WTC11 (cell line): Measurements from ENCODE around the gene MPV17L2. TPM values are rescaled to one million over a fixed set of nuclear protein-coding genes. Genes with fewer than 3 reads are reported as not detected.
A peak's percentile ranks its signal among the peaks of the same experiment; 100 is the strongest.

Experiments used
- ATAC-seq: fragments of 200-7000 bp; cut with Tn5 transposase; 2 replicates; pipeline ENCODE4 v1.10.0; 2021; ENCODE audit warnings: mild to moderate bottlenecking, moderate library complexity
- CTCF ChIA-PET: fragments of 300-600 bp; sonication (Branson Sonifier 250); formaldehyde crosslinking; loops from one replicate; lab custom pipeline; 2021; ENCODE audit warnings: antibody characterized with exemption; lab: Charles Lee
- POLR2A ChIA-PET: fragments of 350-600 bp; sonication (Branson Sonifier 250); formaldehyde crosslinking; loops from one replicate; lab custom pipeline; 2021; ENCODE audit warnings: antibody characterized with exemption; lab: Charles Lee
- DNase-seq: peaks from one replicate; pipeline ENCODE4 v3.0.0; 2021; ENCODE audit warnings: low spot score
- H3K27ac Mint-ChIP-seq: 2 replicates; pipeline ENCODE4 v1.8.0; 2021; ENCODE audit warnings: mixed read lengths
- H3K27me3 Mint-ChIP-seq: 2 replicates; pipeline ENCODE4 v1.8.0; 2021; ENCODE audit warnings: low read depth, mild to moderate bottlenecking, moderate library complexity, mixed read lengths
- H3K36me3 Mint-ChIP-seq: 2 replicates; pipeline ENCODE4 v1.8.0; 2021; ENCODE audit warnings: mixed read lengths
- H3K4me1 Mint-ChIP-seq: 2 replicates; pipeline ENCODE4 v1.8.0; 2022; ENCODE audit warnings: mixed read lengths
- H3K4me3 Mint-ChIP-seq: 2 replicates; pipeline ENCODE4 v1.8.0; 2021; ENCODE audit warnings: mild to moderate bottlenecking, moderate library complexity, mixed read lengths
- H3K9me3 Mint-ChIP-seq: 2 replicates; pipeline ENCODE4 v1.8.0; 2021; ENCODE audit warnings: mixed read lengths
- ARID4B ChIP-seq: sonication (generic); formaldehyde crosslinking; IDR thresholded peaks from 2 replicates; pipeline ENCODE4 v1.8.0; 2023; ENCODE audit warnings: missing genetic modification reagents, mild to moderate bottlenecking, borderline replicate concordance
- CTCF ChIP-seq: fragments of 200-600 bp; IDR thresholded peaks from 2 replicates; pipeline ENCODE4 v1.8.0; 2022; ENCODE audit warnings: antibody characterized with exemption
- ESRRA ChIP-seq: sonication (generic); formaldehyde crosslinking; IDR thresholded peaks from 2 replicates; pipeline ENCODE4 v1.8.1; 2022; ENCODE audit warnings: mild to moderate bottlenecking, missing genetic modification reagents, borderline replicate concordance
- FOXK1 ChIP-seq: sonication (generic); formaldehyde crosslinking; IDR thresholded peaks from 2 replicates; pipeline ENCODE4 v1.8.0; 2022; ENCODE audit warnings: mild to moderate bottlenecking, moderate library complexity, missing genetic modification reagents
- FOXP1 ChIP-seq: sonication (generic); formaldehyde crosslinking; IDR thresholded peaks from 2 replicates; pipeline ENCODE4 v1.8.0; 2022; ENCODE audit warnings: missing genetic modification reagents, mild to moderate bottlenecking, moderate library complexity, borderline replicate concordance
- FOXP4 ChIP-seq: sonication (generic); formaldehyde crosslinking; IDR thresholded peaks from 2 replicates; pipeline ENCODE4 v1.8.0; 2022; ENCODE audit warnings: mild to moderate bottlenecking, missing genetic modification reagents
- GTF2I ChIP-seq: fragments of 250-450 bp; sonication (Bioruptor Pico); conservative IDR thresholded peaks from 2 replicates; pipeline ENCODE4 v1.4.0; 2021; ENCODE audit warnings: mild to moderate bottlenecking
- IRF2 ChIP-seq: sonication (generic); formaldehyde crosslinking; IDR thresholded peaks from 2 replicates; pipeline ENCODE4 v1.8.0; 2022; ENCODE audit warnings: low read depth, missing genetic modification reagents, borderline replicate concordance
- MYBL2 ChIP-seq: sonication (generic); formaldehyde crosslinking; IDR thresholded peaks from 2 replicates; pipeline ENCODE4 v1.8.1; 2023; ENCODE audit warnings: mild to moderate bottlenecking, moderate library complexity, missing genetic modification reagents
- NFATC4 ChIP-seq: fragments of 250-450 bp; sonication (Bioruptor Pico); IDR thresholded peaks from 2 replicates; pipeline ENCODE4 v1.9.0; 2021; ENCODE audit warnings: mild to moderate bottlenecking
- SP1 ChIP-seq: sonication (generic); formaldehyde crosslinking; conservative IDR thresholded peaks from 2 replicates; pipeline ENCODE4 v1.8.1; 2022; ENCODE audit warnings: missing genetic modification reagents
- TCF7 ChIP-seq: sonication (generic); formaldehyde crosslinking; IDR thresholded peaks from 2 replicates; pipeline ENCODE4 v1.8.0; 2022; ENCODE audit warnings: mild to moderate bottlenecking, low read depth, missing genetic modification reagents, moderate library complexity
- TP53 ChIP-seq: sonication (generic); formaldehyde crosslinking; IDR thresholded peaks from 2 replicates; pipeline ENCODE4 v1.8.1; 2023; ENCODE audit warnings: mild to moderate bottlenecking, missing genetic modification reagents
- ZNF121 ChIP-seq: sonication (generic); formaldehyde crosslinking; IDR thresholded peaks from 2 replicates; pipeline ENCODE4 v1.8.0; 2023; ENCODE audit warnings: missing genetic modification reagents
- ZNF281 ChIP-seq: sonication (generic); formaldehyde crosslinking; IDR thresholded peaks from 2 replicates; pipeline ENCODE4 v1.8.0; 2023; ENCODE audit warnings: mild to moderate bottlenecking, missing genetic modification reagents
- ZNF416 ChIP-seq: fragments of 250-450 bp; sonication (Bioruptor Pico); IDR thresholded peaks from 2 replicates; pipeline ENCODE4 v1.9.0; 2021; ENCODE audit warnings: mild to moderate bottlenecking, inconsistent platforms
- ZNF423 ChIP-seq: fragments of 250-450 bp; sonication (Bioruptor Pico); IDR thresholded peaks from 2 replicates; pipeline ENCODE4 v2.1.2; 2022; ENCODE audit warnings: mild to moderate bottlenecking, moderate library complexity
- total RNA-seq: library from RNA; stranded (reverse); gene quantifications from 3 replicates; pipeline ENCODE4 v1.2.3, GENCODE V29; 2021

The MPV17L2 gene
- total RNA-seq, 1 experiment from 2014 or later, result 29.8 TPM

GRCh38 chr19:18150776-18151624 lies 42.0 kb upstream of the MPV17L2 start (continued):
- TF ChIP-seq ZNF281, result no peak

- Mint-ChIP-seq H3K4me3 (peak overlapping the region; percentile 72), H3K27me3 (no peaks in the 10 kb centered on the region)
- TF ChIP-seq ZNF423 (CRISPR knock-in tag), result no peak
- TF ChIP-seq FOXP1 (CRISPR knock-in tag), result no peak
- TF ChIP-seq FOXP4, result 0 out of 2 replicates have a peak, but pooled peaks have one; percentile 16
- peak; percentile 63; the same call in 1 of the 2 replicates for TF ChIP-seq ZNF416 (CRISPR knock-in tag)
- TF ChIP-seq FOXK1 (CRISPR knock-in tag), result peak; percentile 38; the same call in 1 of the 2 replicates
- TF ChIP-seq ZNF121 (CRISPR knock-in tag), result peak; percentile 90
- TF ChIP-seq CTCF, result peak; percentile 53
- no peak for TF ChIP-seq GTF2I (CRISPR knock-in tag)
- TF ChIP-seq IRF2 (CRISPR knock-in tag), result no peak
- TF ChIP-seq, all 79 proteins: peak for 5
- ChIA-PET CTCF (interaction anchor here (0.6 to 2.6 kb wide), 21 partner anchors 9 to 220 kb away, joined by 3 to 31 read pairs (median 4); partner anchors contain the start of genes LSM4, MPV17L2 and RAB3A), POLR2A (interaction anchor here (0.6 kb wide), 1 partner anchor 37 kb away, joined by 3 read pairs; no protein-coding TSS in a partner anchor)
- ATAC-seq (peak; percentile 69), DNase-seq (peak; percentile 99)
- Mint-ChIP-seq H3K4me1 (peaks cover 25% of the 10 kb centered on the region), H3K27ac (peak overlapping the region; percentile 98), H3K36me3 (peaks cover 5% of the 10 kb centered on the region; the same call in 1 of the 2 replicates), H3K9me3 (no peaks in the 10 kb centered on the region)
Observed at GRCh38 chr19:18152442-18152816, 40.6 kb upstream of the MPV17L2 start.

DNA sequence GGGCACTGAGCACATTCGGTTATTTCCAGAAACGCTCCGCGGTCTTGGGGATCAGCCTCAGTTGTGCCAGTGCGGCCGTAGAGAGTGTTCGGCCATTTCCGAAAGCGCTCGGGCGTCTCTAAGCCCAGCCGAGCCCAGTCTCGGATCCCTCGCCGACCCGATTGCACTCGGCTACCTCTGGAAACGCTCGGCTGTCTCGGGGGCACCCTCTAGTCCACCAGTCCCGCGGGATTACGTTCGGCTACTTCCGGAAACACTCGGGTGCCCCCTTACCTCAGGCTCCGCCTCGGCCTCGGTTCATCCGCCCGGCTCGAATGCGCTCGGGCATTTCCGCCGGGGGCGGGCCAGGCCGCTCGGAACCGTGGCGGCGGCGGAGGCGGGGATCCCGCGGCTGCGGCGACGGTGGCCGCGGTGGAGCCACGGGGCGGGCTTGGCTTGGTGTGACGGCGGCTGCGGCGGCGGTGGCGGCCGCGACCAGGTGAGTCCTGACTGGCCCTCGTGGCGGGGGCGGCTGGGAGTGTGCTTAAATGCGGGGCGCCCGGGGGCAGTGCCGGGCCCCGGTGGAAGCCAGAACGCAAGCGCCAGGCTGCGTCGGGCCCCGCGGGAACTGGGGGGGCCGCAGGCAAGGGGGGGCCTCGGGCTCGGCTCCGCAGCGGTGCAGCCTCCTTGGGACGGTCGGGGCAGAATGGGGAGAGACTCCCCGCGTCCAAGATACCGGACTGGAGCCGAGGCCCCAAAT lies 40.0 kb upstream of the MPV17L2 start, which contains the start of gene PIK3R2:
Gene PIK3R2, plus strand, starts transcription at position 347 of the 739 bp plus-strand sequence. CDS start 2,717 bp downstream, outside the sequence.
- H3K36me3 Mint-ChIP-seq, result peaks cover 5% of the 10 kb centered on the region; the same call in 1 of the 2 replicates
- ChIA-PET POLR2A (no interaction called here), CTCF (interaction anchor here (0.7 to 2.6 kb wide), 17 partner anchors 8 to 221 kb away, joined by 3 to 31 read pairs (median 4); partner anchors contain the start of genes LSM4, MPV17L2 and RAB3A)
- no peaks in the 10 kb centered on the region for H3K27me3 Mint-ChIP-seq
- H3K4me1 Mint-ChIP-seq, result peaks cover 28% of the 10 kb centered on the region
- no peaks in the 10 kb centered on the region for H3K9me3 Mint-ChIP-seq
- H3K4me3 Mint-ChIP-seq, result peak within 1 kb of the TSS; percentile 84
- DNase-seq, result peak; percentile 100
- peak; percentile 91 for ATAC-seq
- H3K27ac Mint-ChIP-seq, result peak within 1 kb of the TSS; percentile 98
- TF ChIP-seq ESRRA (CRISPR knock-in tag), result no peak
- TF ChIP-seq NFATC4 (CRISPR knock-in tag), result no peak
- TF ChIP-seq FOXP4, result 0 out of 2 replicates have a peak, but pooled peaks have one; percentile 2
- TF ChIP-seq SP1 (CRISPR knock-in tag), result peak; percentile 76
- TF ChIP-seq TP53, result 0 out of 2 replicates have a peak, but pooled peaks have one; percentile 14
- TF ChIP-seq ARID4B (CRISPR knock-in tag), result no peak
- peak; percentile 57; the same call in 1 of the 2 replicates for TF ChIP-seq MYBL2
- TF ChIP-seq TCF7 (CRISPR knock-in tag), result 0 out of 2 replicates have a peak, but pooled peaks have one; percentile 38
